Heart left ventricle (tissue), 13 donors: ENCODE results near the gene ZC2HC1C.

Experiments used
- CTCF ChIP-seq, 12 donors: fragments of 200-600 bp; sonication (generic) in 4 of 12; IDR thresholded peaks; one replicate each; pipeline versions ENCODE4 v1.5.0 to v1.8.0; 2018 to 2022; ENCODE audit warnings: antibody characterized with exemption in 12 of 12, mild to moderate bottlenecking in 5 of 12
- POLR2A ChIP-seq, 2 donors: fragments of 450-650 bp; IDR thresholded peaks; one replicate each; pipeline ENCODE4 v1.6.1; 2017; ENCODE audit warnings: antibody characterized with exemption in 2 of 2, mild to moderate bottlenecking in 2 of 2, moderate library complexity in 2 of 2
- donor health status: ischemic (EF 13 %, LVEDD 7.1; RV severe dilation, severe dysfunction).
- donor health status: DM: no; HTN: yes; CAD: no.
- donor health status: DM: no; HTN: no; CAD: no.
- donor health status: ischemic (EF 25% LVEDD 6.9; RV normal size, moderate dysfunction).
- donor health status: ischemic (EF 25% LVEDD 5.7; RV mildly dilated, moderate dysfunction).
- donor health status: ischemic (EF 35%, LVEDD 5.7; RV mildly dilated, moderate dysfunction).
- donor health status: nonischemic (EF 11% LVEDD 7.7; RV severe dilation, severe dysfunction).
- donor health status: DM: yes; HTN: yes; CAD: no.
- donor health status: PGD.
- donor health status: ischemic (EF 29% LVEDD 5.4; RV normal size, mild dysfunction).
- donor health status: nonischemic (EF 23%, LVEDD 6.1; RV moderate dilation, normal function).

DNA sequence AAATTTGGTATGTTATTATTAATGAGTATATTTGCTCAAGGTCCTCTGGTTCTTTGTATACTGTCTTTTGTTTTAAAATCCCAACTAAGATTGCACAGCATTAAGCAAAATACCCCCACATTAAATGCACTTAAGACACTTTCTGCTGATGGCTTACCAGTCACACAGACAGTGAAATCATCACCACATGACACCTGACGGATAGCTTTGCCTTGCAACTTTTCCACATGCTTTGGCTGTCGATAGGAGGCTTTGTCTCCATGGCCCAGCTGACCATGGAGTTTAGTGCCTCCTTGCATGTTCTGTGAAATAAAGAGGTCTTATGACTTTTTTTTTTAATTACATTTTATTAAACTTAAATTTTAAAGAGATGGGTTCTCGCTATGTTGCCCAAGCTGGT is 37.7 kb downstream of the ZC2HC1C start:
- no peak for TF ChIP-seq CTCF (IDR thresholded peaks at IDR 0.05)
- TF ChIP-seq POLR2A (IDR thresholded peaks at IDR 0.05), result no peak
